GM18951 (cell line): Measurements from ENCODE around the gene CPLX3.

Experiments
- POLR2A ChIP-seq: IDR thresholded peaks from 4 replicates; pipeline ENCODE4 v1.6.1; 2011; ENCODE audit warnings: mild to moderate bottlenecking; ENCODE audit not compliant: insufficient read length, insufficient read depth; ENCODE audit errors: extremely low read depth
- in situ Hi-C: fragments of 300-500 bp; cut with MboI; formaldehyde crosslinking; loops from one replicate; pipeline ENCODE4 v1.12.0; 2022; ENCODE audit warnings: low sequenced_read_pairs, mixed read lengths, inconsistent platforms; ENCODE audit not compliant: unreplicated experiment

Gene CPLX3

DNA sequence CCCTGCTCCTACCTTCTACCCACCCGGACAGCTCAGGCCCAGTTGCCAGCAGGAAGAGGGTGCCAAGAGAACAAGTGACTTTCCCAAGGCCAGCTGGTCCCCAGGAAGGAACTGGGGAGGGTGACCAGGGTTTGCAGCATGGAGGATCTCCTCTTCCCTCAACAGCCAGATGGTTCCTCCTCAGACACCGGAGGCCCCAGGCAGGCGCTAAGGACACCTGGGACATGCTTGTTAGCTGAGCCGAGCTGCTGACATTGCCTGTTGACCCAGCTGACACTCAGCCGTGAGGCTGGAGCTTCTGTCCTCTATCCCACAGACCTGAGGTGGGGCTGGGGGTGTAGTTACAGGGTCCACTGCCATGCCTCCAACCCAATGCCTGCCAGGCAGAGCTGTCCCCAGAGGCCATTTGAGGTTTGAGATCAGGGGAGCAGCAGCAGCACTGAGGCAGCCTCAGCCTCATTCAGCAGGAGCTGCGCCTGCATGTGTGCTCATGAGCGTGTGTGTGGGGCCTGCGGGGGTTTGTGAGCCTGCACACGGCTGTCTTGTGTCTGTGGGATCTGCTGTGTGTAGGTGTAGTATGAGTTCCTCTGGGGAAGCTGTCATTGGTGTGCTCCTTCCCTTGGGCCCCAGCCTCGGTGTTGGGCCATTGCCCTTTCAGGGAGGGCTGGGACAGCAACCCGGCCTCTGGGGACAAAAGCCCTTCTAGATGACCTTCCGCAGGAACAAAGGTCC is 7.1 kb downstream of the CPLX3 start:
- in situ Hi-C loops = no loop called here
- TF ChIP-seq POLR2A = no peak

DNA sequence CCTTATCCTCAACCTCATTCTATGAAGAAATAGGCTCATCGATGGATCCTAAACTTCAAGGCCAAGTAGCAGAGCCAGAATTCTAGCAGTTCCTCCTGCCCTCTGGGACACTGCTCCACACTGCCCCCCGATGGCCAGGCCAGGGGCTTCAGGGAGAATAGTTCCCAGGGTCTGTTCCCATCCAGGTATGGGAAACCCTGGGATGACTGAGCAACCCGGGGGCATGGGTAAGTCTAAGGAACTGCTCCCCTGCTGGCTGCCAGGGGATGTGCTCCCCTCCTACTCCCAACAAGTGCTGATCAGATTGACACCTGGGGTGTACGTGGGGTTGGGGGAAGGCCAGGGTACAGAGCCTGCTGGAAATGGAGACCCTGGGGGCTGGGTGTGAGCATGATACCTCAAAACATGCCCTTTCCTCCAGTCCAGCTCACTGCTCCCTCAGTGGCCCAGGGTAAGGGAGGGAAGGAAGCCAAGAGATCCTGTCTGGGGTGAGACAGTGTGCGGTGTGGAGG is 8.9 kb downstream of the CPLX3 start:
- in situ Hi-C loops = no loop called here
- no peak for TF ChIP-seq POLR2A

DNA sequence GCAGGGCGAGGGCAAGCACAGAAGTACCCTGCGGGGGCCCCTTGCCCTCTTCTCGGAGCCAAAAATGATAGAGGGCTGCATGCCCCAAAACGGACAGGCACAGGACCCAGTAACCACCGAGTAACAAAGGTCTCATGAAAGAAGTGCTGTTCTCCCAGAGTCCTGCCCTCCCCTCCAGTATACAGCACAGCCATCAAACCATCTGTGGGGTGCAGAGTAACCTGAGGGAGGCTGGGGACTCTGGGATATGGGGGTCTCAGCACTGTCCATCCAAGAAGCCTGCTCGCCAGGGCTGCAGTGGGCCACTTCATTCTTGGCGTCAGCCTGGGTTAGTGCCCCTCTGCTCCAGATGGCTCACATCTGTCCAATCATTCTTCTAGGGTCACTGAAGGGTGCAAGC is 10.4 kb downstream of the CPLX3 start:
- no peak for TF ChIP-seq POLR2A
- in situ Hi-C loops = no loop called here

DNA sequence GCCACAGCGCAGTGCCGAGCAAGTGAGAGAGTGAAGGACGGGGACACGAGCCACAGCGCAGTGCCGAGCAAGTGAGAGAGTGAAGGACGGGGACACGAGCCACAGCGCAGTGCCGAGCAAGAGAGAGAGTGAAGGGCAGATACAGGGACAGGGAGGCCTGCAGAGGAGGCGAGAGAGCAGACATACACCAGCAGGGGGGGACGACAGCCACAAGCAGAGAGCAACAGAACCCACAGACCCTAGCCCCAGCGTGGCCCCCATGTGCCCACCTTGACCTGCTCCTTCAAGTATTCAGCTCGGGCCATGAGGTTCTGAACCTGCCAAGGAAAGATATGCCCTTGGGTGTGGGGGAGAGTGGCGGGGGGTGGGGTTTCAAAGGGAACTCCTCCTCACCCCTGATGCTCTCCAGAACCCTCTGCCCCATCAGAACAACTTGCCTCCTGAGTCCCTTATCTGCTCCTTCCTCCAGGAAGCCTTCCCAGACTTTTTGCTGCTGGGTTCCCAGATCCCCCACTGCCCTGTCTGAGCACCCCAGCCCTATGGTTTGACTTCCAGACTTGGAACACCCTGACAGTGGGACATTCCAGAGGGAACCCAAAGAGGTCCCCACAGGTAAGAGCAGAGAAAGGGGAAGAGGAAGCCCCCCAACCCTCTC is 11.2 kb downstream of the CPLX3 start:
- in situ Hi-C loops = no loop called here

DNA sequence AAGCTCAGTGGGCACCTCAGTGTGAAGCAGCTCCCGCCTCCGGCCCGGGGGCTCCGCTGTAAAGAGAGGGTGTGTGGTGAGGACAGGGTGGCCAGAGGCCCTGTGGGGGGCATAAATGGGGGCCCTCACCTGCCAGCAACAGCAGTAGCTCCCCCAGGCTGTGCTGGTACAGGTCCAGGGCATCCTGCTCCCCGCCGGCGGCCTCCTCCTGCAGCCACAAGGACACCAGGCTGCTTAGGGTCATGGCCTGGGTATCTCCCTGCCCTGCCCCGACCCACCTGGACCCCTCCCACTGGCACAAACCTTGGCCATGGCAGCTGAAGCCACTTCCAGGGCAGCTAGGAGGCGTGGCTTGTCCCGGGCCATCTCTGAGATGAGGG is 11.7 kb downstream of the CPLX3 start:
- no peak for TF ChIP-seq POLR2A
- in situ Hi-C loops = no loop called here

More for the DNA sequence above, 11.2 kb downstream of the CPLX3 start:
- TF ChIP-seq POLR2A = no peak

DNA sequence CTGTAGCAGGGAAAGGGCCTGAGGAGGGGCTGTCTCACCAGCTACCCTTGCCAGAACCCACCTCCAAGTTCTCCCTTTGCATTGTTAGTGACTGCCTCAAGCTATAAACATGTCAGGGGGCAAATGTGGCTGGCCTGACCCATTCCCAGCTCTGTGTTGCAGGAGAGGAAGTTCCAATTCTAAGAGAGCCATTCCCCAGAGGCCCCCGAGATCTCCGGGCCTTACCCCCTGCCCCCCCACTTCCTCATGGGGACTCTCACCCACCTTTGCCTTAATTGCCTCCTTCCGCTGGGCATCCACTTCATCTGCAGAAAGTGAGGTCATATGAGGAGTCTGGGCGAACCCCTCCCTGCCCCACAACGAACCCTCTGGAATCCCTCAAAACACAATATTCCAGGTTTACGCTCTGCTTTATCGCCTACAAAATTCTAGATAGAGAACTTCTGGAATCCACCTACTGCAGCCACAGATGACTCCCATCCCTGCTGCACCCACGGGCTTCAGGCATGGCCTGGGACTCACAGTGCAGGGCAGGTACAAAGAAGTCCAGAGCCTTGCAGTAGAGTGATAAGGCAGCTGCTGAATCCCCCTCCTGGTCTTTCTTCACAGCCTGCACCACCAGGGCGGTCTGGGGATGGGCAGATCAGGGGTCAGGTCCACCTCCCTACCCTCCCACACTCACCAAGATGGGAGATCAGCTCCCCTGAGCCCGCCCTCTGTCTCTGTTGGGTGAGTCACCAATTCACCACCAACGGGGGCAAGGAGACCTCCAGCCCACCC is 12.5 kb downstream of the CPLX3 start:
- no peak for TF ChIP-seq POLR2A
- in situ Hi-C loops = no loop called here

DNA sequence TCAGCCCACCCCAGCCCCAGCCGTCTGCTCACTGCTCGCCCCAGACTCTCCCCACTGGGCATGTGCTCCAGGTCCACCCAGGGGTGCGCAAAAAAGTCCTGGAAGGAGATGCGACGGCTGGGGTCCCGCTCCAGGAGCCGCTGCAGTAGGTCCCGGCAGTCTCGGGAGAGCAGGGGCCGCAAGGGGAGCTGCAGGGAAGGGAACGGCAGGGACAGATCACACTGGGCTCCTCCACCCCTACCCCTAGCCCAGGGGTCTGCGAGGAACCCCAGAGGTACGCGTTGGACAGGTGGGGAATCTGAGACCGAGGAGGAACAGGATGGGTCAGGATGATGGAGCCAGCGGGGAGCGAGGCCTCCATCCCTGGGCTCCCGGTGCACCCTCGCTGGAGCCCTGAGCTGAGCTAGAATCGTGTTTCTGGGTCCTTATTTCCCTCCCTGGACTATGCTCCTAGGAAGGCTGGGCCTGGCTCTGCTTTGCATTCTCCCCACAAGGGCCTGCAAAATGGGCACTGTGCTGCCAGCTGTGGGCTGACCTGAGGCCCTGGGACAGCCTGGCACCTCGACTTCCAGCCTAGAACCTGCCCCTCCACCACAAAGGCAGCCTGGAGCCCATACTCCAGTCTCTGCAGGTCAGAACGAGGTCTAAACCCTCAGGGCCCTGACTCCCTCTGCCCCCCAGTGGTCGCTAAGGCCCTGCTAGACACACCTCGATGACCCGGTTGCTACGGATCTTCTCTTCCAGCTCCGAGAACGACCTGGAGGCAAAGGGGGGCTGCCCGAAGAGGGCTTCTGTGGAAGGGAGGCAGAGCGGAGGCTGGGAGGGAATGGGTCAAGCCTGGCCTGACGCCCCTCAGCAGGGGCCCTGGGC is 13.3 kb downstream of the CPLX3 start:
- in situ Hi-C loops = loop anchor here (10.0 kb wide), 1 partner anchor 55 kb away; the partner anchor contains the start of gene MPI
- no peak for TF ChIP-seq POLR2A

DNA sequence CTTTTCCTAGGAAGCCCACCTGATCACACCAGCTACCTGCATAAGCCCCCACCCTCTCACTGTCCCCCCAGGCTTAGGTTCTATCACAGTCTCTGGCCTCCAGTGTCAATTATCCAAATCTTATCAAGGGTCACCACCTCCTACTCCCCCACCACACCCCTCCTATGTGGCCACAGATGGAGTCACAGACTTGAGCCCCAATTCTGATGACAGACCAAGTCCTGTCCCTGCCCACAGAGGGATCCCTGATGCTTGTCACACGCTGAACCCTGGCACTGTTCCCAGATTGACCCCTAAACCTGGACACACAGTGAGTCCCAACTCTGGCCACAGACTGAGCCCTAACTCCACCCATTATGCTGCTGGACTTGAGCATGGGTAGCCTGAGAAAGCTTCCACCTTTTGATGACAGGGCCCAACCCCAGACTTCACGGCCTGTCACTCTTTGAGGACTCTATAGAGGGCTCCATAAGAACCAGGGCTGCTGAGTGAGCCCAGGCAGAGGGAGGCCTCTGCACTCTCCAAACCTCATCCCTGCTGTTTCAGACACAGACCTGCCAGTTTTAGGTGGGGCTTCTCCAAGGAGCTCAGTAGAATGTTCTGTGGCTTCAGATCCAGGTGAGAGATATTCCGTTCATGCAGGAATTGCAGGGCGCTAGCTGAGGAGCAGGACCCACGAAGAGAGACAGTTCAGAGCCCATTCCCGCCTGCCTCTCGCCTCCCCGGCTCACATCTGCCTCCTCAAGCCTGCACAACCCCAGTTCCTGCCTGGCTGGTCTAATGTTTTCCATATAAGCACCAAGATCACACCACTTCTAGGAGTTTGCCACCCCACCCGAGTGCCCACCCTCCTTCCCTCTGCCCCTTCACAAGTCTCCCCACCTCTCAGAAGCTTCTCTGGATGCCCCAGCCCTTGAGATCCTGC is 14.7 kb downstream of the CPLX3 start:
- in situ Hi-C loops = loop anchor here (10.0 kb wide), 1 partner anchor 54 kb away; the partner anchor contains the start of gene MPI
- TF ChIP-seq POLR2A = no peak

DNA sequence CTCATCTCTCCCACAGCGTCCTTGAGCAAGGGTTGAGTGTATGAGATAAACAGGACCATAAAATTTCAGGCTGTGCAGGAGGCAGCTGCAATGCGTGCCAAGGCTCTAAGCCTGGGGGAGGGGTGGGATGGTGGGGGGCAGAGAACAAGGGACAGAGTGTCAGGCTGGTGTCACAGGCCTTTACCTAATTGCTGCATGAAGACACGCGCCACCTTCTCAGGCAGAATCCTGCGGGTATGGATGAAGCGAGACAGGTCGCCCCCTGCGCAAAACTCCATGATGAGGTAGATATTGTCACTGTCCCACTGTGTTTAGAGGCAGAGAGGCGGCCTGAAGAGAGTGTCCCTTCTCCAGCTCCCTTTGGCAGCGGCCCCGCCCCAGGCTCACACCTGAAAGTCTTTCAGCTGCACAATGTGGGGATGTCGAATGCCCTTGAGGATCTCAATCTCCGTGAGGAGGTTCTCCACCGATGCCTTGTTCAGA is 15.5 kb downstream of the CPLX3 start:
- no peak for TF ChIP-seq POLR2A
- in situ Hi-C loops = loop anchor here (10.0 kb wide), 1 partner anchor 53 kb away; the partner anchor contains the start of gene MPI

DNA sequence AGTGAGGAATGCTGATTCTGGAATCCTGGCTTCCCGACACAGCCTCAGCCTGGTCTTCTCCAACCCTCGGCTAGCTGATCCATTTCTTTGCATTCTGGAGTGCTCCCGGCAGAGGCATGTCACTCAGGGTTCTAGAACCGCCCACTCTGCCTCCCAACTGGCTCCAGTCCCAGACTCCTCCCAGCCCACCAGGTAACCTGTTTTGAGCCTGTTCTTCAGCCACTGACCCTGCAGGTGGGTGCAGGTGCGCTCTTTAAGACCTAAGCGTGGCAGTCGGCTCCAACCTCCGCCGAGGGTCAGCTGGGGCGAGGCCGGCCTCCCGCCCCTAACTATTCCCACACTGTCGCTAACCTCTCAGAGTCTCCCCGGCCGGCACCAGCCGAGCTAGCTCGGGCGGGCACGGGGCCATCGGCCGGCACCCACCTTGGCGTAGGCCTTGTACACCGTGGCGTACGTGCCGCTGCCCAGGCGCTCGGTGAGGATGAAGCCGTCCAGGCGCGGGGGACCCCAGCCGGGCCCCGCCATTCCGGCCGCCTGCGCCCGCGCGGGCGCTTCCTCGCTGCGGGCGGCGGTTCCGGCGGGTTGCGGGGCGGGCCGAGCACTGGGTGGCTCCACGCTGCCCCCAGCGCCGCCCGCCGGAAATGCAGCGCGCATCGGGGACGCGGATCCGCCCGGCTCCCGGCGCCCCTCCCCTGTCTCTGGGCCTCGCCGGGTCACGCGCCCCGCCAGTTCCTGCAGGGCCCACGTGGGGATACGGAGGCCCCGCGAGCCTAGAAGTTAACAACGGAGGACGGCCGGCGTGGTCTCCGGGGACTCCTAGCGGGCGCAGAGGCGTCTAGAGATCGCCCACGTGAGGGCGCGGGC is 16.4 kb downstream of the CPLX3 start, which contains the start of gene ULK3:
ULK3 (minus strand) TSS at position 576 of the 864 bp plus-strand sequence; CDS start at position 525, 51 bp downstream.
- TF ChIP-seq POLR2A = peak; percentile 67
- in situ Hi-C loops = loop anchor here (10.0 kb wide), 1 partner anchor 52 kb away; the partner anchor contains the start of gene MPI
